ENCODE measurements around the gene ACTR6.
A peak's percentile ranks its signal among the peaks of the same experiment; 100 is the strongest.
"Not testable (repeated sequence)": the region's sequence is repeated elsewhere in the genome, so short reads cannot be mapped to it uniquely, and the experiment has no call there.

Gene ACTR6

GRCh38 chr12:100222173-100222572, 21.6 kb downstream of the ACTR6 start:
- DNase-seq: not testable (repeated sequence)

- no peak for DNase-seq
Observed at GRCh38 chr12:100225491-100225890, 24.9 kb downstream of the ACTR6 start.

- peak; percentile 23 for DNase-seq
Observed at GRCh38 chr12:100229036-100229635, 28.5 kb downstream of the ACTR6 start.

GRCh38 chr12:100229876-100230275, 29.3 kb downstream of the ACTR6 start:
- no peak for DNase-seq

- DNase-seq: not testable (repeated sequence)
Observed at GRCh38 chr12:100231873-100232272, 31.3 kb downstream of the ACTR6 start.

- no peak for DNase-seq
Observed at GRCh38 chr12:100234166-100234565, 33.6 kb downstream of the ACTR6 start.

- peak; percentile 60 for DNase-seq
Observed at GRCh38 chr12:100234591-100235304, 34.1 kb downstream of the ACTR6 start.

- DNase-seq: no peak
Observed at GRCh38 chr12:100238801-100239200, 38.2 kb downstream of the ACTR6 start.

GRCh38 chr12:100239589-100239988, 39.0 kb downstream of the ACTR6 start:
- no peak for DNase-seq

- DNase-seq: no peak
Observed at GRCh38 chr12:100243137-100243536, 42.5 kb downstream of the ACTR6 start.

GRCh38 chr12:100247765-100248164, 47.1 kb downstream of the ACTR6 start:
- no peak for DNase-seq

GRCh38 chr12:100248886-100249285, 48.3 kb downstream of the ACTR6 start:
- no peak for DNase-seq

GRCh38 chr12:100249941-100250340, 49.3 kb downstream of the ACTR6 start:
- no peak for DNase-seq

GRCh38 chr12:100251917-100252316, 51.3 kb downstream of the ACTR6 start:
- DNase-seq: no peak

GRCh38 chr12:100253437-100253836, 52.8 kb downstream of the ACTR6 start:
- no peak for DNase-seq

GRCh38 chr12:100254876-100255275, 54.3 kb downstream of the ACTR6 start:
- no peak for DNase-seq

- no peak for DNase-seq
Observed at GRCh38 chr12:100258127-100258526, 57.5 kb downstream of the ACTR6 start.

GRCh38 chr12:100263131-100263530, 62.5 kb downstream of the ACTR6 start:
- DNase-seq: no peak

GRCh38 chr12:100265107-100265506, 64.5 kb downstream of the ACTR6 start:
- DNase-seq: not testable (repeated sequence)

- no peak for DNase-seq
Observed at GRCh38 chr12:100265732-100266584, 65.3 kb downstream of the ACTR6 start.

GRCh38 chr12:100266585-100266834, 65.9 kb downstream of the ACTR6 start:
- no peak for DNase-seq

GRCh38 chr12:100266835-100267602, 66.4 kb downstream of the ACTR6 start, which contains the start of the genes DEPDC4 and SCYL2:
Gene DEPDC4 (minus strand): TSS chr12:100267079. CDS start chr12:100267076, 3 bp downstream.
Gene SCYL2 (plus strand): TSS chr12:100267177. CDS start chr12:100282971, 15,794 bp downstream.
- peak; percentile 95 for DNase-seq

Measured in NCI-H2171 treated with DMSO at 0.1 percent for 48 hours (cell line).